ENCODE data around the gene ACACB.

ACACB gene

GRCh38 chr12:109258607-109259544 lies 142.5 kb downstream of the ACACB start:
- no peak for DNase-seq

GRCh38 chr12:109259545-109259895 lies 143.1 kb downstream of the ACACB start:
- no peak for DNase-seq

DNA sequence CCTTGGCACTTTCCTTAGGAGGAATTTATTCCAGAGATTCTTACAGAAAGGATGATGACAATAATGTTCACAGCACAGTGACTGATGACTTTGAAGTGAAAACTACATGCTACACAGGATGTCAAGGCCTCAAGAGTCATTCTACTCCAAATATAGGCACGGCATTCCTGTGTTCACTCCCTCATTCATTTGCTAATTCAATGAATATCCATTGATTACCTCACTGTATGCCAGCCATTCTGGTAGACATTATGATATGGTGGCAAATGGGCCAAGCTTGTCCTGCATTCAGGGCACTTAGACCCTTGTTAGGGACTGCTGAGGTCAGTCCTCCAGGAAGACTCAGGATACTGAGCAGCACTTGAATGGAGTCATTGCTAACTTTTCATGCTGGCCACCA lies 144.7 kb downstream of the ACACB start:
- DNase-seq: no peak

DNA sequence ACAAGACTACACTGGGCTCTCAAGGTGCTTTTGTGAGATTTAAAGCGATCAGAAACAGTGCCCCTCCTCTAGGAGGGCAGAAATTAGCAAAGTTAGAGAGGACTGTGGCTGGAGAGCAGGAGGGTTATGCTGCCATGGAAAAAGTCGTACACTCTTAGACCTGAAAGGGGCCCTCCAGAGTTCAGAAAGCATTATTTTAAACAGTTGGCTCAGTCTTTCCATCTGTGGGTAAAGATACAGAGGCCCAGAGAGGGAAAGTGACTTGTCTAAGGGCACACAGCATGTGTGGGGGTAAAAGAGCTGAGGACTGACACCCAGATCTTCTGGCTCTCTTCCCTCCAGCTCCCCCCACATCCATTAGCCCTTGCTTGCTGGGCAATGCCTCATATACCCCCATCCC lies 145.6 kb downstream of the ACACB start:
- DNase-seq: no peak

GRCh38 chr12:109263439-109263838 lies 147.1 kb downstream of the ACACB start:
- no peak for DNase-seq

DNA sequence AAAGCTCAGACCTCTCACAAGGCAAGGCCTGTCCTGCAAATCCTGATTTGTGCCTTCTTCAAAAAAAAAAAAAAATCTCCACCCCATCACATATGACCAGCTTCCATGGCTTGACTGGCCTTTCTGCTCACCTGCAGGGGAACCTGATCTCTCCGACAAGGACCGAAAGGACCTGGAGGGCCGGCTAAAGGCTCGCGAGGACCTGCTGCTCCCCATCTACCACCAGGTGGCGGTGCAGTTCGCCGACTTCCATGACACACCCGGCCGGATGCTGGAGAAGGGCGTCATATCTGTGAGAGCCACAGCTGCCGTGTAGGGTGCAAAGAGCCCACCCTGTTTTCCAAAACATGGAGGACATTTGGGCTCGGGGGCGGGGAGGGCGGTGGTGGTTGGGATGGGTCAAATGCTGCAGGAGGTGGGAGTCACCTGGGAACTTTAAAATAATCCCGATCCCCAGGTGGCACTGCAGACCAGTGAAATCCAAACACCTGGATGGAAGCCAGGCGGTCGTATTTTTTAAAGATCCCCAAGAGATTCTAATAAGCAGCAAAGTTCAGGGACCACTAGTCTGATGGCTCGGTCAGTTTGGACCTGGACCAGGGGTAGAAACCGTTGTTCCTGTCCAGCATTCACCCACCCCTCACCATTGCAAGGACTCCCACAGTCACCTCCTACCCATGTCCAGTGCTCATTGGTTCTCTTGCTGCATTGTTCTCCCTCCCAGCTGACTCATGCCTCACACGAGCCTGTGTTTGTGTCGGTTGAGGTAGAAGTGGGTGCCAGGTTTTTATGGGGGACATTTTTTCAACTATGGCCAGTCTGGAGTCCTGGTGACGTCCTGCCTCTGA lies 147.9 kb downstream of the ACACB start:
- no peak for DNase-seq

- DNase-seq: no peak
Measured at GRCh38 chr12:109264943-109265650, 148.7 kb downstream of the ACACB start.

DNA sequence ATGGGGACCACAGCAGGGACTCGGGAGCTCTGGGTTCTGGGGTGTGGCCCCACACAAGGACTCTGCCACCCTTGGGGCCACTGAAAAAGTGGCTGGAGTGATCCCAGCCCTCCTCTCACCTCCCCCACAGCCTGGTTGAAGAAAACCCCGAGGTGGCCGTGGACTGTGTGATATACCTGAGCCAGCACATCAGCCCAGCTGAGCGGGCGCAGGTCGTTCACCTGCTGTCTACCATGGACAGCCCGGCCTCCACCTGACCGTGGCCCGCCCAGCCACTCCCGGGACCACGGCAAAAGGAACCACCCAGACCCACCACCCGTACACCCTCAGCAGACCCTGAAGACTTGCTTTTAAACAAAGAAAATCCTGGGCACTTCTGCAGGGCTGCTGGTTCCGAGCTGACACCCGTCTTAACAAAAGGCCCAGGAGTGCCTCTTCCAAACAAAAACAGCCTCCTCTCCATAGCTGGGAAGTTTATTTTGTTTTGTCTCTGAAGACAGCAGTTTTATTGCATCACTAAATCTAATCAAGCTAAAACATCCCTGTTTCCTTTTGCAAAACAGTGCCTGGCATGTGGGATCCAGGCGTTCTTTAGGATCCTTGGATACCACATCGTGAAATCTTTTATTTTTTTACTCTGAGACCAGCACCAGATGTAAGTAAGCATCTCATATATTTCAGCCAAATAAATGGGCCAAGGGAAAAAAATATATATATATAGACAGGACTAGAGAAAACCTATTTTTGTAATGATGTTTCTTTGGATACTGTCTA lies 149.9 kb downstream of the ACACB start:
- DNase-seq: no peak

- DNase-seq: no peak
Measured at GRCh38 chr12:109267361-109267760, 151.0 kb downstream of the ACACB start.

DNA sequence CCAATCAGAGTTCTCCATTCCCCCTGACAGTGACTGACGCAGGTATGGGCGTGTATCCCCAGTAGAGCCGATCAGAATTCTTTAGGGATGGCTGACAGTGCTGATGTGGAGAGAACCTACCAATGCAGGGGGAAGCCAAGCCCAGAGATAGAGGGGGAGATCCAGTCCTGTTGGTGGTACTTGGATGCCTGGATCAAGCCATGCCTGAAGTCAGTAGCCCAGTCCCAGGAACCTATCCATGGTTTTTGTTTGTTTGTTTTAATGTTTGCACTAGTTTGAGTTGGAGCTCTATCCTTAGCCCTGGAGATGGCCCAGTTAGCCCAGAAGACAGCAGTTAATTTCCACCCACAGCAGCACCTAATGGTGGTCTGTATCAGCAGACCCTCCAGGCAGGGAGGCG lies 152.5 kb downstream of the ACACB start:
- no peak for DNase-seq

GRCh38 chr12:109269428-109269827 lies 153.0 kb downstream of the ACACB start:
- no peak for DNase-seq

- DNase-seq: no peak
Measured at GRCh38 chr12:109270494-109270893, 154.1 kb downstream of the ACACB start.

DNA sequence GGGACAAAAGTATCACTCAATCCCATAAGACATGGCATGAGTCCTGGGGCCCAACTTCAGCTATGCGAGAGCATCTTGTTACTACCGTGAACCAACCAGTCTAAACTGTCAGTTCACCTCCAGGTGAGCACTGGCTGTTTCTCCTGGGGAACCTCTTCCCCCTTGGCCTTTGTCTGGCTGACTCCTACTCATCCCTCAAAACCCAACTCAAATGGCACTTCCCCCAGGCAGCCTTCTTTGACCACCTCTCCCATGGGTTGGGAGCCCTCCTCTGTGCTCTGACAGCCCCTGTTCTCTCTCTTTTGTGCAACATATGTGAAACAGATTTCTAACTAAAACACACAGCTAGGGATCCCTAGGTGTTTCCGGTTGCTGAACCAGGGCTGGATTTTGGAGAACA lies 155.0 kb downstream of the ACACB start:
- no peak for DNase-seq

DNA sequence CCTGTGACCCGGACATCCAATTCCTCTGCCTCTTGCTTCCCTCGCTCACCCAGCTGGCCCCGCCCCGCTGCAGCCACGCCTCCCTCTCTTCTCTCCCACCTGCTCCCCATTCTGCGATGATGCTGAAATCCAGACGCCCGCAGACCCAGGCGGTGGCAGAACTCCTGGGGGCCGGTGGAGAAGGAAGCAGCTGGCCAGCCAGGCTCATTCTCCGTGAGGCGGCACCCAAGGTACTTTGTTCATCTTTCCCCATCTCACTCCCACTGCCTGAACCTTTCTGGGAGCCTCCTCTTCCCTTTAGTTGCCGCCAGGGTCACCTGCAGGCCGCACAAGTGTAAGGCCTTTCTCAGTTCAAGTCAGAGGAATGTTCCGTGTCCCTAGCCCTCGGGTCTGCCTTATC lies 157.0 kb downstream of the ACACB start:
- no peak for DNase-seq

GRCh38 chr12:109274381-109274780 lies 158.0 kb downstream of the ACACB start:
- no peak for DNase-seq

- DNase-seq: no peak
Measured at GRCh38 chr12:109275173-109275572, 158.8 kb downstream of the ACACB start.

DNA sequence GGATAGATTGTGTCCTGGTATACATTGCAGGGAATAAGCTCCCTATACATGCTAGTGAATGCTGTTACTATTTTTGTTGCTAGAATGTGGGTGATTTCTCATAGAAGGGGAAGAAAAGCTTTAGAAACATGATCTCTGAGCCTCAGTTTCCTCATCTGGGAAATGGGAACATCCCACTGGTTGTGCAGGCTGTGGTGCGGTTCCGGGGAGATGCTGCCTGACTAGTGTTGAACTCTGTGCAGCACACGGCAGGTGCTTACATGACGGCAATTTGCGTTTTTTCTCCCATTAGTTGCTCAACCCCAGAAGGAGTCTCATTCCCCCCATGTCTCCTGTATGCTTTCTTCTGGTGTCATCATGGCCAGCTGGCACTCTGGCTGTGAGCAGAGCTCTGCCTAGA lies 159.8 kb downstream of the ACACB start:
- DNase-seq: no peak

DNA sequence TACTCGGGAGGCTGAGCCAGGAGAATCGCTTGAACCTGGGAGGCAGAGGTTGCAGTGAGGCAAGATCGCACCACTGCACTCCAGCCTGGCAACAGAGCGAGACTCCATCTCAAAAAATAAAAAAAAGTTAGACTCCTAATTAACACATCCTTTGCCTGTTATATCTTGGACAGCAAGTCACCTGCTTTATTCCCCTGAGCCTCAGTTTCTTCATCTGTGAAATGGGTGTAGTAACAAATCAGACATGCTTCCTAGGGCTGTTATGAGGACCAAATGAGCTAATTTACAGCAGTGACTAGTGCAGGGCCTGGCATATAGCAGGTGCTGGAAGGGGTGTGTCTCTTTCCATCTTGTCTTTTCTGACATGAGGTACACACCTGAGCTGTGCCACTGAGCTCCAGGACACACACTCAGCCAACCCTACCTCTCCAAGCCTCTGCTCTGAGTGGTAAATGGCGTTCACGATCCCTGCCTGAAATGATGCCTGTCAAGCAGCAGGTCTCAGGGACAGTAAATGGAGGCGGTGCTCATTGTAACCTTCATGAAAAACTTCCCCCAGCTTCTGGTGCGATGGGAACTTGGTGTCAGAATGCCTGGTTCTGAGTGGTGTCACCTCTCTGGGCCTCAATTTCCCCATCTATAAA lies 161.0 kb downstream of the ACACB start:
- no peak for DNase-seq

- DNase-seq: no peak
Measured at GRCh38 chr12:109277899-109278762, 161.7 kb downstream of the ACACB start.

DNA sequence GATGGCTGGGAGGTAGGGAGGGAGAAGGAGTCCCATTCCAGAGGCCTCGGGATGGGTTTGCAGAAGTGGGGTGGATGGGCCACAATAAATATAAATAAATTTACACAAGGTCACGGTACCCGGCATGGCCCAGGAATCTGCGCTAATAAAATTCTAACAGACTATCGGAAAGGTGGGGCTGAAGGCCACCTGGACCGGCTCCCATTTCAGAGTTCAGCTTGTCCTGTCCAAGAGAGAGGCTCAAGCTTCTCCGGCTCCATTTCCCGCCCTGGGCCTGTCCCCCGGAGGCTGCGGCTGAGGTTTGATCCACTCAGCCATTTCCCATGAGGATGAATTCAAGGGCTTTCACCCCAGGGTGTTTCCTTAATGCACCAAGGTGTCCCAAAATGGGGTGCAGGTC lies 162.5 kb downstream of the ACACB start:
- no peak for DNase-seq

DNA sequence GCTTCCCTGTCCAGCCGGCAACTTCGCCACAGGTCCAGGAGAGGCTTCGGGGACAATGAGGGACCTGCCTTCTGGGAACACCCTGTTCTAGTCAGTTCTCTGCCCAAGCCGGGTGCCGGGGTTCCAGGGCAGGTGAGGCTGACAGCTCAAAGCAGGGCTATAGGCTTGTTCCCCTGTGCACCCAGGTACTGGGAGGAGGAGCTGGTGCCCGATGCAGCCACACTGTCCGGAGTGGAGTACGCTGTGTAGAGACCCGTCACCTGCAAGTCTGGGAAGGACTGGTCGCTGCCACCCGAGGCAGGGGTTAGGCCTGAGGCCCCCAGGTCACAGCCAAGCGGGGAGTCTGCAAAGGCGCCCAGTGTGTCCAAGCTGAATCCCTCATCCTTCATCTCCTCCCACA lies 163.1 kb downstream of the ACACB start:
- no peak for DNase-seq
